HG03103 (cell line): Measurements from ENCODE around the gene ADAR.

Source experiments
- ATAC-seq: cut with Tn5 transposase; IDR thresholded peaks from one replicate; pipeline ENCODE4 v1.9.1; 2021; ENCODE audit warnings: low read depth; ENCODE audit not compliant: unreplicated experiment

ADAR gene

DNA sequence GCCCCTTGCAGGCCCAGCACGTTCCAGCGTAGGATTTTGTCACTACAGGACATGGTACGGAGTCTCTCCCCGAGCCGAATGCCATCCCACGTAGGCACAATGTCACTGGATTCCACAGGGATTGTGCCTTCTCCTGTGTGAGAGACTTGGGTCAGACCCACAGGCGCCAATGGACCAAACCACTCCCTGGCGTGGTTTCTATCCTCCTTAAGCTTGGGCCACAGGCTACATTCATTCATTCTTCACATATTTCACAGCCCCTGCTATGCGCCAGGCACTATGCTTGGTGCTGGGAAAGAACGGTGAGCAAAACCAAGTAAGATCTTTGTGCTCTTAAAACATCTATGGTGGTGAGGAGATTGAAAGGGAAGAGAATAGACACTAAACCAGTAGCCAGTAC is 21.8 kb downstream of the ADAR start:
- no peak for ATAC-seq

DNA sequence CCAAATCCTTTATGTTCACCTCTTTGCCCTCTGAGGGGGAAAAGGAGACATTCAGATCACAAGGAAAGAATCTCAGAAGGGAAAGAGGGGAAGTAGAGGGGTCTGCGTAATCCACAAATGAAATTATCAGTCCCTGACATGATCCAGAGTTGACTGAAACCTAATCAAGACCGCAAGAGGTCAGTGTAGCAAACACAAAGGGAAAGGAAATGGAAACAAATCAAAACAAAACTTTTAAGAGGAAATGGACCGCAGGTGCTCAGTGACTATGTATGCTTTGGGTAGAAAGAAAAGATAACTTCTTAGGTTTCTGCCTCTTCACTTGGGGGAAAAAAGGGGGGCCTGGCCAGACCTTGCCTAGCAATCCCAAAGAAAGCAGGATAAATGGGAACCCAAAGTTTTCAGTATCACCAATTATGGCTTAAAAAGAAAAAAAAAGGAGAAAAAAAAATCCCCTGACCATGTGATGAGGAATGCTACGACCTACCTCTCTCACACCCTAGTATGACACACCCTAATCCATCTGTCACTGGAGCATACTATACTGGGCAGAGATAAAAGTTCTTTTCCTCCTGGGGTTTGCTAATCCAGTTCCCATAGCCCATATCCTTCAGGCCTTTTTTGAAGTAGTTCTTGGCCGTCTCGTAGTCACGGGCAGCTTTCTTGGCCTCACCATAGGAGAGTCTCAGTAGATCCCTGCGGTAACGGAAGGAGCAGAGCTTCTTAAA is 23.6 kb downstream of the ADAR start:
- ATAC-seq = no peak

- no peak for ATAC-seq
Observed at GRCh38 chr1:154583773-154584172, 24.2 kb downstream of the ADAR start.

GRCh38 chr1:154582885-154583284 is 25.1 kb downstream of the ADAR start:
- ATAC-seq = no peak

- ATAC-seq = no peak
Observed at GRCh38 chr1:154581766-154582165, 26.2 kb downstream of the ADAR start.

- no peak for ATAC-seq
Observed at GRCh38 chr1:154579374-154579773, 28.6 kb downstream of the ADAR start.

DNA sequence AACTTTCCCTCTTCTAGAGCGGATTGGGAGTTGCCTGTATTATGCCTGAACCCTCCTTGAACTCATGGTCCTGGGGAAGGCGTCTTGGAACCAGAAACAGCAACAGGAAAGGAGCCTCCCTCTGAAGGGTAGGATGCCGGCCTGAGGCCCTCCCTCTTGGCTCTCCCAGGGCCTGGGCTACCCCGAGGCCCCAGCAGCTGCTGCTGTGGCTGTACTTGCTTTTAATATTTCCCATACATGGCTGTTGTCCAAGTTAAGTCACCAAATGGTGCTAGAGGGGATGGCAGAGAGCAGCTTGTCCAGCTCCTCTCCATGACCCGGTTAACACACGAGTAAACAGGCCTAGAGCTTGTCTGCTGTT is 29.9 kb downstream of the ADAR start:
- no peak for ATAC-seq

GRCh38 chr1:154577346-154578057 is 30.5 kb downstream of the ADAR start:
- no peak for ATAC-seq

DNA sequence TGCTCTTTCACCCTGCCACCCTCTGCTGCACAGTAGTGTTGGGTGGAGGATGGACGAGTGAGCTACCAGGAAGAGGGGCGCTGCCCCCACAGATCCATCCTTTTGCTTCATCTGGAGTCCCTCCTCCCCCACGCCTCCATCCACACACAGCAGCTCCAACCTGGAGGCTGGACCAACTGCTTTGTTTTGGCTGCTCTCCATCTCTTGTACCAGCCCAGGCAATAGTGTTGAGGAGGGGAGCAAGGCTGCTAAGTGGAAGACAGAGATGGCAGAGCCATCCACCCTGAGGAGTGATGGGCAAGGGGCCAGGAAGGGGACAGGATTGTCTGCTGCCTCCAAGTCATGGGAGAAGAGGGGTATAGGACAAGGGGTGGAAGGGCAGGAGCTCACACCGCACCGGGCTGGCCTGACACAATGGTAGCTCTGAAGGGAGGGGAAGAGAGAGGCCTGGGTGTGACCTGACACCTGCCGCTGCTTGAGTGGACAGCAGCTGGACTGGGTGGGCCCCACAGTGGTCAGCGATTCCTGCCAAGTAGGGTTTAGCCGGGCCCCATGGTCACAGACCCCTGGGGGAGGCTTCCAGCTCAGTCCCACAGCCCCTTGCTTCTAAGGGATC is 31.9 kb downstream of the ADAR start:
- ATAC-seq = no peak

GRCh38 chr1:154575147-154575927 is 32.6 kb downstream of the ADAR start:
- no peak for ATAC-seq

DNA sequence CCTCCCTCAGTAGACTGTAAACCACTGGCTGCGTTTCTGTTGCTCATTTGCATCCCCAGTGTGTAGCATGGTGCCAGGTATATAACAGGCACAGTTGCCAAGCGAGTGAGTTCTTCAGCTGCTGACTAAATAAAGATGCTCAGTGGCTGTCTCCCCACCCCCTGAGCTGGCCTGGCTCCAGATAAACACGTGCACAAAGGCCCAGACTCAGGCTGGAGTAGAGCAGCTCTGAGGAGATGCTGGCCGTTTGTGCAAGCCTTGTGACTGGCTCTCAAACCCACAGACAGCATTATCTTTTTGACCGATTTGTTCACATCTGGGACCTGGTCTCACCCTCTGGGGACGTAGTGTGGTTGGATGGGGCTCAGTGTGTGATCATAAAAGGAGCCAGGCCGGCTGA is 33.3 kb downstream of the ADAR start:
- ATAC-seq = no peak

GRCh38 chr1:154573168-154573510 is 34.8 kb downstream of the ADAR start:
- no peak for ATAC-seq

DNA sequence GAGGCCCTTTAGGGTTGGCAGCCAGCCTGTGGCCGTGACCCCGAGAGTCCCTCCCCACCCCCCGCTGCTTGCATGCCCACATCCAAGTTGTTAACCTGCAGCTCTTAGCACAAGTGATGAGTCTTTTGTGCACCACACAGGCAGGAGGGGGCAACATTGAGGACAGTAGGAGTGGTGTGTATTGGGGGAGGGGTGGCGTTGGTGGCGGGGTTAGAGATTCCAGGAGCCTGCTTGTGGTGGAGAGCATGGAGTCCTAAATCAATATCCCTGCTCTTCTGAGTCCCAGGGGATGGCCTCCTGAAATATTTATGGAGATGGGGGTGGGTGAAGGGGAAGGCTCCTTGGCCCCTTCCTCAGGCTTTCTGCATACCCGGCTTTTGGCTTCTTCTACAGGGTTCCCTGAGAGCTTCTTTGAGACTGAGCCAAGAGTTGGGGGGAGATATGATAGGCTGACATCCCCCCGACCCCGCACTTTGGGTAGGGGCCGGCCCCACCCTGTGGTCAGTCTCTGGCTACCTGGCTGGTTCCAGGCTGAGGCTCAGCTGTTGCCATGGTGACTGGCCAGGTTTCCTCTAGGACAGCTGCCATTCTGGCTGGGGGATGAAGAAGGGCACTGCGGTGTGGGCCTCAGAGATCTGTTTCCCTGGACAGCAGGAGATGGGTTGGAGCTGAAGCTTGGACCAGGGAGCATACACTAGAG is 35.4 kb downstream of the ADAR start:
- ATAC-seq = no peak

DNA sequence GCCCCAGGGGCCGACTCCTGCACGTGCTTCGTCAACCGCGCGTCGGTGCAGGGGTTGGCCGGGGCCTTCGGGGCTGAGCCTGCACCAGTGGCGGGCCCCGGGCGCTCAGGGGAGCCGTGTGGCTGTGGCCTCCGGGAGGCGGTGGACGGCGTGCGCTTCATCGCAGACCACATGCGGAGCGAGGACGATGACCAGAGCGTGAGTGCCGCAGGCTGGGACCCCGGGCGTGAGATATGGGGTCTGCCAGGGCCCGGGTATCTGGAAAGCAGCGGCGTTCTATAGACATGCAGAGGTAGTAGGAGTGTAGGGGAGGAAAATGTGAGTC is 36.1 kb downstream of the ADAR start:
- ATAC-seq = no peak

DNA sequence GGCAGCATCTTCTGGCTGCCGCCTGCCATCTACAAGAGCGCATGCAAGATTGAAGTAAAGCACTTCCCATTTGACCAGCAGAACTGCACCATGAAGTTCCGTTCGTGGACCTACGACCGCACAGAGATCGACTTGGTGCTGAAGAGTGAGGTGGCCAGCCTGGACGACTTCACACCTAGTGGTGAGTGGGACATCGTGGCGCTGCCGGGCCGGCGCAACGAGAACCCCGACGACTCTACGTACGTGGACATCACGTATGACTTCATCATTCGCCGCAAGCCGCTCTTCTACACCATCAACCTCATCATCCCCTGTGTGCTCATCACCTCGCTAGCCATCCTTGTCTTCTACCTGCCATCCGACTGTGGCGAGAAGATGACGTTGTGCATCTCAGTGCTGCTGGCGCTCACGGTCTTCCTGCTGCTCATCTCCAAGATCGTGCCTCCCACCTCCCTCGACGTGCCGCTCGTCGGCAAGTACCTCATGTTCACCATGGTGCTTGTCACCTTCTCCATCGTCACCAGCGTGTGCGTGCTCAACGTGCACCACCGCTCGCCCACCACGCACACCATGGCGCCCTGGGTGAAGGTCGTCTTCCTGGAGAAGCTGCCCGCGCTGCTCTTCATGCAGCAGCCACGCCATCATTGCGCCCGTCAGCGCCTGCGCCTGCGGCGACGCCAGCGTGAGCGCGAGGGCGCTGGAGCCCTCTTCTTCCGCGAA is 36.6 kb downstream of the ADAR start:
- ATAC-seq = no peak

DNA sequence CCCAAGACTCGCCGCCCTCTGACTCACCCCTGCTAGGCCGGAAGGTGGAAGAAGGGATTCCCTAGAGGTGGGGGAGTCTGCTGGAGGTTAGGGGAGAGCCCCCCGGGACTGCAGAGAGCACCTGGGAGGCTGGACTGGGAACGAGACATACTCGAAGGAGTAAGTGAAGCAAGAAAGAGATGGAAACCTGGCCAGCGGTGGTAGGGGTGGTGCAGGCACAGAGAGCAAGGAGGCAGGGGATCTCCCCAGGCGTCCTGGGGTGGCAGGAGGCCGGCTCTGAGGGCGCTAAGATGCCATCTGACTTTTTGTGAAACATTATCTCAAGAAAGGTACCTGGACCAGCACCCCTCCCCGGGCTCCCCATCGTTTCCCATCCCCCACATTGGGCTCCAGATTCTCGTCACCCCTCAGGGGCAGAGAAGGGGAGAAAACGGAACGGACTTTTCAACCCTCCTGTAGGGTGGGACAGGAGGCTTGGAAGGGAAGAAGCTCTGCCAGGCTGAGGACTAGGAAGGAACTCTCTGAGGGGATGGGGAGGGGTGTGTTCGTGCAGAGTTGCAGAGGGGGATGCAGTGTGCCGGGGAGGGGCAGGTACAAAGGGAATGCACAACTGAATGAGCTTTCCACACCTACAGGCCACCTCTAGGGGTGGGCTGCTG is 39.7 kb downstream of the ADAR start:
- no peak for ATAC-seq

DNA sequence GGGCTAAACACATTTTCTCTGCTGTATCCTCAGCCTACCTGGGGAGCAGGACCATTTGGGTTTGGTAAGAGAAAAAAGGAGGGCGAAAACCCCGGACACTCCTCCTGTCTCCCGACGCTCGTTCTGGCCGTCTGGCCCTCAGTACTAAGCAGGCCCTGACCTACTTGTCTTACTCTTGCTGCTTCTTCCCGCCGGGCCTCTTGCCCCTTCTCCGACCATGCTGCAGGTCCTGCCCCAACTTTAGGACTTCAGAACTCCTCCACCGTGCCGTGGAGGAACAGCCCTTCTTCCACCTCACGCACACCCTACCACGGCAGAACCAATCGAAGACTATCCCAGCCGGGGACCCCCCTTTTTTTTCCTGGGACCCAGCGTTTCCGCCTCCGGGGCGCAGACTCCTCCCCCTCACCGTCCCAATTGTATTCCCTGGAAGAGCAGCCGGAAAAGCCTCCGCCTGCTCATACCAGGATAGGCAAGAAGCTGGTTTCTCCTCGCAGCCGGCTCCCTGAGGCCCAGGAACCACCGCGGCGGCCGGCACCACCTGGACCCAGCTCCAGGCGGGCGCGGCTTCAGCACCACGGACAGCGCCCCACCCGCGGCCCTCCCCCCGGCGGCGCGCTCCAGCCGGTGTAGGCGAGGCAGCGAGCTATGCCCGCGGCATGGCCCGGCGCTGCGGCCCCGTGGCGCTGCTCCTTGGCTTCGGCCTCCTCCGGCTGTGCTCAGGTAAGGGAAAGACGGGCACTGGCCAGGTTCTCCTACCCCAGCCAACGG is 40.4 kb downstream of the ADAR start, which contains the start of gene CHRNB2:
TSS of gene CHRNB2 (plus strand) at position 393 of the 771 bp plus-strand sequence. CDS start at position 660, 267 bp downstream.
- ATAC-seq = no peak

- no peak for ATAC-seq
Observed at GRCh38 chr1:154565876-154566275, 42.1 kb downstream of the ADAR start.
